Thoracic aorta endothelial cell (primary cell): ENCODE measurements around the gene ZNF184. TPM values are rescaled to one million over a fixed set of nuclear protein-coding genes. Genes with fewer than 3 reads are reported as not detected.

Source experiments
- small RNA-seq: library from RNA; depleted of rRNA; stranded (forward); fragments of <200 nt; gene quantifications from one replicate; pipeline ENCODE3, GENCODE V24; 2012
- total RNA-seq: library from RNA; depleted of rRNA; stranded (reverse); fragments of >200 nt; gene quantifications from 2 replicates; pipeline ENCODE4 v1.2.3, GENCODE V29; 2012

The ZNF184 gene
- total RNA-seq = 8.3 and 9.7 TPM in 2 replicates

GRCh38 chr6:27472617-27473400, at the start of gene ZNF184:
ZNF184 (minus strand) TSS chr6:27473105; CDS start chr6:27472294, 811 bp downstream.

Small RNA genes within 50 kb of the gene (small RNA-seq; reads per million reads assigned to genes)
- gene AL021918.1 = not detected
- gene AL021918.2 = not detected
- gene MCFD2P1 = not detected

Other genes starting within 250 kb of the ZNF184 start
- gene PRSS16, start 225.4 kb downstream of the ZNF184 start, total RNA-seq = not detected in 2 replicates
- not detected in 2 replicates for gene POM121L2, start 160.8 kb downstream of the ZNF184 start, total RNA-seq
- gene ZNF391, start 84.3 kb downstream of the ZNF184 start, total RNA-seq = 0.29 and 0.53 TPM in 2 replicates